ENCODE results near the gene LDOC1.
"Not testable (repeated sequence)": the region's sequence is repeated elsewhere in the genome, so short reads cannot be mapped to it uniquely, and the experiment has no call there.

The LDOC1 gene

DNA sequence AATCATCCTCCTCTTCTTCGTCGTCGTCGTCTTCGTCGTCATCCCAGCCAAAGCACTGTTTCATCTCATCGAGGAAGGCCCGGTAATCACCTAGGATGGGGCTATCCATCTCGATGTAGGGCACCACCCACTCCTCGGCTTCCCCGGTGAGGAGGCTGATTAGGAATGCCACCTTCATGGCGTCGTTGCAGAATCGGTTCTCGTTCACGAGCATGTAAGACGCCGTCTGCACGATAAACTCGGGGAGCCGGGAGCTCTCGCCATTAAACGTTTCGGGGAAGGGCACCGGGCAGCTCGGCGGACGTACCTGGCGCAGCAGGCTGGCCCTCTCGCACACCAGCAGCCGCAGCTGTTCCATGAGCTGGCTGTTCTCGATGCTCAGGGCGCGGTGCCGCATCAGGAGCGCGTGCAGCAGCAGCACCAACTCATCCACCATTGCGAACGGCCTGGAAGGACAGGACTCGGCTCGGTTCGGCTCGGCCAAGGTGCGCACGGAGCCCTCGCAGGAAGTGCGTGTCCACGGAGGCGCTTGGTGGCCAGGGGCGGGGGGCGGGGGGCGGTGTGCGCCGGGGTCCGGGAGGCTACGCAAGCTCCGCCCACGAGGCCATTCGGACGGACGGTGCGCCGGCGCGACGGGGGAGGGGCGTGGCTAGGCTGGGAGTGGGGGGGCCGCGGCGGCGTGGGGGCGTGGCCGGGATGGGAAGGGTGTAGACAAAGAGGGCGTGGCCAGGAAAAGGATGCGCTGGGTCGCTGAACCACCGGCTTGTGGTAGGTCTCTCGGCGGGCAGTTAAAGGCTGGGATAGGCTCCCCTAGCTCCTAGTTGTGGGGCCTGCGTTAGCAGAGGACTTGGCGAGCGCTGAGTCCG, at the start of gene LDOC1:
TSS of gene LDOC1 (minus strand) at position 544 of the 866 bp plus-strand sequence. CDS start at position 436, 108 bp downstream.
- DNase-seq: peak; percentile 67

DNA sequence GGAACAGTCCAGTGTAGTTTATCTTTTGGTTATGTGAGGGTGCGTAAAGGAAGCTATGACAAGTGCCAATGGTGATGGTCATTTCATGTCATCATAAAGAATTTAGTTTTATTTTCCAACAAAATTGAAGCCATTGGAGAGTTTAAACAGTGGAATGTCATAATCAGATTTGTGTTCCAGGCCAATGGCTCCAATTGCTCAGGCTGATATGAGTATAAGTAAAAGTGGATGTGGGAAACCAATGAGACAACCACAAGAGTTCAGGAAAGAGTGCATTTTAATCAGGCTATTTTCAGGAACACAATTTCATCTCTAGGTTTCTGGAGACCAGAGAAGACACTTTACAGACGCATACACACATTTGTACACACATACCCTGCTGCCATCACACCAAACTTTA, 44.7 kb upstream of the LDOC1 start:
- no peak for DNase-seq

DNA sequence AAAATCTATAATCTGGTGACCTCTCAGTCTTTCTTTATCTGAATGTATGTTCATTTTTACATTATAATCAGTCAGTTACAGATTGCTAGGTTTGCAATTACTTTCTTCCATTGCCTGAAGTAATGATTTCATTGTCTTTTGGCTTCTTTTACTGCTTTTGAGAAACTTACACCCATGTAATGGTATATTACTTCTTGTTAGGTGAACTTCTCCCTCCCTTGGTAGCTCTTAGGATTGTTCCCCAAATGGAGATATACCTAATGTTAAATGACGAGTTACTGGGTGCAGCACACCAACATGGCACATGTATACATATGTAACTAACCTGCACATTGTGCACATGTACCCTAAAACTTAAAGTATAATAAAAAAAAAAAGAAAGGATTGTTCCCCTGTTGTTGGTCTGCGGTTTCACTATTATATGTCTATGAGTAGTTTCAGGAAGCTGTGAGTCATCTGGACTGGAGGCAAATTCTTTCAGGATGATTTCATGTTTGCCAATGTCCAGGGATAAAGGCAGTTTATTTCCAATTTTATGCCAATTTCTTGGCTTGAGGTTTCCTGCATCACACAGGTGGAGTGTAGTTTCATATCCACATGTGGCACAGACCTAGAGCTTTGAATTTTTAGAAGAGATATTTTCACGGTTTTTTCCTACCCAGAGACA, 43.5 kb upstream of the LDOC1 start:
- DNase-seq: no peak

DNA sequence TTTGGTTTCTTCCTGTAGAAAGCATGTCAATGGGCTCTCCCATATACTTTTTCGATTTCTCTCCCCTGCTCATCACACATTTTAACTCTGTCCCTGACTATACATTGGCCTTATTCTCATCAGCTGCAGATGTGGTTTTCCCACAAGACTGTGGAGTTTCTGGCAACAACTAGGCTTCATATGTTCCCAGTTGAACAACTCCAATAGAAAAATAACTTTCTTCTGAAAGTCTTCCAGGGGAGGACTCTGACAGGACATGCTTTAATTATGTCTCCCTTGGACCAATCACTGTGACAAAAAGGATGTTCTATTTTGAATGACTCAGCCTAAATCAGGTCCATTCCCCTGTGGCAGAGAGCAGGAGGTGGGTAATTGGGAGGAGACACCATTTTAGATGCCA, 37.3 kb upstream of the LDOC1 start:
- no peak for DNase-seq

DNA sequence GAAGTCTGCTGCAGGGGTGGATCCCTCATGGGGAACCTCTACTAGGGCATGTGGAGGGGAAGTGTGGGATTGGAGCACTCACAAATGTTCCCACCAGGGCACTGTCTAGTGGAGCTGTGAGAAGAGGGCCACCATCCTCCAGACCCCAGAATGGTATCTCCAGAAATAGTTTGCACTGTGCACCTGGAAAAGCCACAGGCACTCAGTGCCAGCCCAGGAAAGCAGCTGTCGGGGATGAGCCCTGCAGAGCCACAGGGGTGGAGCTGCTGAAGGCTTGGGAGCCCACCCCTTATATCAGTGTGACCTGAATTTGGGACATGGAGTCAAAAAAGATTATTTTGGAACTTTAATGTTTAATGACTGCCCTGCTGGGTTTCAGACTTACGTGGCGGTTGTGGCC, 25.0 kb upstream of the LDOC1 start:
- no peak for DNase-seq

DNA sequence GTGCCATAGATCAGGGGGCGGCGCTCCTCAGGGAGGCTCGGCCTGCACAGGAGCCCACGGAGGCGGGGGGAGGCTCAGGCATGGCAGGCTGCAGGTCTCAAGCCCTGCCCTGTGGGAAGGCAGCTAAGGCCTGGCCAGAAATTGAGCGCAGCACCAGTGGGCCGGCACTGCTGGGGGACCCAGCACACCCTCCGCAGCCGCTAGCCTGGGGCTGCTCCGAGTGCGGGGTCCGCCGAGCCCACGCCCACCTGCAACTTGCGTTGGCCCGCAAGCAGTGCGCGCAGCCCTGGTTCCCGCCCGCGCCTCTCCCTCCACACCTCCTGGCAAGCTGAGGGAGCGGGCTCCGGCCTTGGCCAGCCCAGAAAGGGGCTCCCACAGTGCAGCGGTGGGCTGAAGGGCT, 11.6 kb upstream of the LDOC1 start:
- DNase-seq: not testable (repeated sequence)

DNA sequence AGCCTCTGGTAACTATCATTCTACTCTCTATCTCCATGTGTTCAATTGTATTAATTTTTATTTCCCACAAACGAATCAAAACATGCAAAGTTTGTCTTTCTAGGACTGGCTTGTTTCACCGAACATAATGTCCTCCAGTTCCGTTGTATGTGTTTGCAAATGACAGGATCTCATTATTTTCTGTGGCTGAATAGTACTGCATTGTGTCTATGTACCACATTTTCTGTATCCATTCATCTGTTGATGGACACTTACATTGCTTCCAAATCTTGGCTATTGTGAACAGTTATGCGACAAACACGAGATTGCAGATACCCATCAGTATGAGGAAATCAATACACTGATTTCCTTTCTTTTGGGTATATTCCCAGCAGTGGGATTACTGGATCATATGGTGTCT, 8.4 kb upstream of the LDOC1 start:
- no peak for DNase-seq

DNA sequence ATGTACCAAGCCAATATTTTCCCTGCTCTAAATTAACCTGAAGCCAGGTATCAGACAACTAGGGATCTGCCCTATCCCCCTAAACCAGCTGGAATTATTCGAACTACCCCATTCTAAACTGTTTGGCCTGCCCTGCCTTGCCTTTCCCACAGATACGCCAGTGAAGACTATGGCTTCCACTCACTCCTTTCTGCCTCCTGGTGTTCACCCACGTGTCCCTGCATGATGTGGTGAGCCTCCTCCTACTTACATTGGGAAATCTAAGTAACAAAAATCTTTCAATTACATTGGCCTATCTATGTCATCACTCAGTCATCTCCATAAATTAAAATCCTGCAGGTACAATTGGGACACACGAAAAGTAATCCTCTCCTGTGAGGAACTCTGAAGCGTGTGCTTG, 6.1 kb upstream of the LDOC1 start:
- no peak for DNase-seq

DNA sequence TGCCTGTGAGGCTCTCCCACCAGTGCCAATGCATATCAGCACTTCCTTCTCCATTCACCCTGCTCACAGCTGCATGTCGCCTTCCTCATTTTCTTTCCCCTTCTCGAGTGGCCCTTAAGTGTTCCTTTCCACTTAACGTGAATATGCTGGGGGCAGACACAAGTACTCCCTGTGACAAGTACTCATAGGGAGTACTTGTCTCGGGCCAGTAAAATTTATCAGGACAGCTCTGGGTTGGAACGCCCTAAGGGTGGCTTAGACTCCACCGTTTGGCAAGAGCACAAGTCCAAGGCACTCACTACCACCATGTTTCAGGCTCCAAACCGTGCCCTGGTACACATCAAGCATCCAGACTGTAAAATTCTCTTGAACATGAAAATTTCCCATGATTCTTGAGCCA, 3.9 kb upstream of the LDOC1 start:
- no peak for DNase-seq

DNA sequence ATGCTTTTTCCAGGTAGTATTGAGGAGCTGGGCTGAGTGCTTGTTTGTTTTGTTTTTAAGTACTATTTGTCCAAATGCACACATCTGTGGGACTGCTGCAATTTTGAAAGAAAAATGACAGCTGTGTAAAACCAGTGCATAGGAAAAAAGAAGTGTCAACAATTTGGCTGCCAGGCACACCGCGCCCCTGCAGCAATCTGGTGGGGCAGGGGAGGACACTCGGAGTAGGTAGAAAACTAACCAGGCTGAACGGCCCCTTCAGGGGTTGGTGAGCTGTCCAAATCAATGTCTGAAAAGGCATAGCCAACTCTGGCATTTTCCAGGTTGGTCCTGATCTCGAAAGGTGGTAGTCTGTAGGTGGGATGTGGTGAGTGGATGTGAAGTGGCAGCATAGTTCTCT, 1.1 kb downstream of the LDOC1 start:
- no peak for DNase-seq

DNA sequence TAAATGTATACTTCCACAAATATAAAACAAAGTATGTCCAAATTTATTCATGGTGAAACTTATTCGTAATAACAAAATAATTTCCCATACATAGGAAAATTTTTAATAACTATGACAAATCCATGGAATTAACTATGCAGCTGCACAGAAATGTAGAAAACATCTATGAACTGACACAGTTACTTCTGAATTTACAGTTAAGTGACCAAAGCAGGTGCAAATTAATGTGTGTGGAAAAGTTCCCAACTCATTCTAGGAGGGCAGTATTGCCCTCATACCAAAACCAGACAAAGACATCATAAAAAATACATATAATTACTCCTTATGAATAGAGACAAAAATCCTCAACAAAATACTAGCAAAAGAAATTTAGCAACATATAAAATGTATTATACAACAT, 12.5 kb downstream of the LDOC1 start:
- no peak for DNase-seq

DNA sequence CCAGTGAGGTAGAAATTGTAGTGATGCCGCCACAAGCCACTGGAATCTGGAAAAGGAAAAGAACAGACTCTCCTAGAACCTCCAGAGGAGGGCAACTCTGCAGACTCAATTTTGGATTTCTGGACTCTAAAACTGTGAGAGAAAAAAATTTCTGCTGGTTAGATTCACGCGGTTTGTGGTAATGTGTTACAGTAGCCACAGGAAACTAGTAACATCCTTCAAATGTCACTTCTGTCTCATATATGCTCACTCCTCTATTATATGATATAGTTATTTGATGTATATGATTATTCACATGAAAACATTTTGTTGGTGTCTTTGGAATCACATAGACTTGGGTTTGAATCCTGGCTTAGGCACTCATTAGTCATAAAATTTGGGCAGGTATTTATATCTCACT, 18.8 kb downstream of the LDOC1 start:
- no peak for DNase-seq

DNA sequence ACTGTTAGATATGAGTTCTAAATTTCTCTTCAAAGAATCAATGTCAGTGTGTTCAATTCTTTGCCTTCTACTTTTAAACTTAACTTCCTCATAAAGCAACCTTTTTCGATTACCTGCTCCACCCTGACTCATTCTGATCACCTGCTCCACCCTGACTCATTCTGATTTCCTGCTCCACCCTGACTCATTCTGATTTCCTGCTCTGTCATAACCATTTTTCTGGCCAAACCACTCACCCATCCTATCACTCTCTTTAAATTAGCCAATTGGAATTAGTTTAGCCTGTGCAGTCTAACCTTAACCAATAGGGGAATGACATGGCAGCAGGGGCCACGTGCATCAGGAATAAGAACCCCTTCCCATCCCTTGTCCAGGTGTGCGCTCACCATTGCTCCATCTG, 21.7 kb downstream of the LDOC1 start:
- DNase-seq: not testable (repeated sequence)

DNA sequence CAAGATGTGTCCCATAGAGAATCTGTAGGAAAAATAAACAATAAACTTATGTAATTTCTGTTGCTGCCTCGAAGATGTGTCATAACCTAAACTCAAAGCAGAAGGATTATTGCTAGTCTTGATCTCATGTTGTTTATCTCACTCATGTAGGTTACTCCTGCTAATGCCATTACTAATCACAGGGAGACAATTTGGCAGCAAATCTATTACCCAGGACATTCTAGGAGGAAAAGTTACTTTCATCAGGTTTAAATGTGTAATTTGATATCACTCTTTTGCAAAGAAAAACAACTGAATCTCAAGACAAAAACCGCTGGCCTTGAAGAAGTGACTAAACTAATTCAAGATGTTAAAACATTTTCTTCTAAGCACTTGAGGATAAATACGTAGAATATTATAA, 34.0 kb downstream of the LDOC1 start:
- DNase-seq: no peak

DNA sequence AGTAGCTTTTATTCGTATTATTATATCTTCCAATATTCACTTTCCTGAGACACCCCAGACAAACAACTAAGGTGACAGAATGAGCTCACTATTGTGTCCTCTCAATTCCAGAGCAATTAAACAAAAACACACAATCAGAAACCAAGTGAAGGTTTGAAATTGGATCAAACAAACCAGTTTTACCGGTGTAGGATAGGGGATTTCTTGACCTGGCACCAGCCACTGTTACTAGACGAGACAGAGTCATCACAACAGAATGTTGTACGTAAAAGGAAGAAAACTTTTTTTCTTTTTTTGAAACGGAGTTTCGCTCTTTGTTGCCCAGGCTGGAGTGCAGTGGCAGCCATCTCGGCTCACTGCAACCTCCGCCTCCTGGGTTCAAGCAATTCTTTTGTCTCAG, 43.7 kb downstream of the LDOC1 start:
- DNase-seq: no peak

DNA sequence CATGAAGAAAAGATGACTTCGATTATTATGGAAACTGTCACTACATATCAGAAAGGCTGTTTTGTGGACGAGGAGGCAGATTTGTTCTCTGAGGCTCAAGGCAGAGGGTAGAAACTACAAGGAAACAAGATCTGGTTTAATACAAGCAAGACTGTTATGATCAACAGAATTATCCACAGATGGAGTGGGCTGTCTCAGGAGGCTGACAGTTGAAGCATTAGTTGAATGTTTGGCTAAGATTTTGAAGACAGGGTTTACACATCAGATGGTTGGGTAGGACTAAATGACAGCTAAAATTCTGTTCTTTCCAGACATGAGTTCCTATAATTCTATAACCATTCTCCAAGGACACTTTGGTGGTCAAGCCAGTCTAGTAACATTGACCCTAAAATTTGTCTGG, 49.8 kb downstream of the LDOC1 start:
- no peak for DNase-seq

Measured in NCI-H1092 treated with DMSO at 0.1 percent for 48 hours (cell line).